PC-3 (cell line): ENCODE results near the gene EXOC1L.

Experiments used
- CTCF ChIP-seq: fragments of 300-600 bp; sonication (generic); conservative IDR thresholded peaks from 2 replicates; pipeline ENCODE4 v1.5.1; 2017; ENCODE audit warnings: antibody characterized with exemption, low read depth, mild to moderate bottlenecking, low read length
- EZH2 ChIP-seq: fragments of 300-600 bp; sonication (generic); IDR thresholded peaks from one replicate; pipeline ENCODE4 v1.6.1; 2017; ENCODE audit warnings: antibody characterized with exemption, mild to moderate bottlenecking, low read length; ENCODE audit not compliant: unreplicated experiment
- EZH2phosphoT487 ChIP-seq: fragments of 300-600 bp; sonication (generic); IDR thresholded peaks from 2 replicates; pipeline ENCODE4 v1.6.1; 2018; ENCODE audit warnings: mild to moderate bottlenecking, antibody characterized with exemption, low read length, borderline replicate concordance

- TF ChIP-seq CTCF (no peak), EZH2phosphoT487 (no peak), EZH2 (no peak)
These were observed 49.0 kb downstream of the EXOC1L start for GRCh38 chr4:55868581-55869090.
